Endodermal cell (in vitro differentiated cells): ENCODE data around the gene BRD2. TPM values are rescaled to one million over a fixed set of nuclear protein-coding genes. Genes with fewer than 3 reads are reported as not detected.

Experiments used
- DNase-seq: peaks from one replicate; pipeline ENCODE4 v3.0.0-alpha.2; 2017
- H3K27ac ChIP-seq: 2 replicates; pipeline ENCODE4 v1.5.1; 2013; ENCODE audit warnings: mild to moderate bottlenecking, low read depth, low read length, moderate library complexity
- H3K27me3 ChIP-seq: 2 replicates; pipeline ENCODE4 v1.6.1; 2013; ENCODE audit warnings: mild to moderate bottlenecking, low read length, moderate library complexity; ENCODE audit not compliant: insufficient read depth, control insufficient read depth, poor library complexity, severe bottlenecking
- H3K36me3 ChIP-seq: 2 replicates; pipeline ENCODE4 v1.7.0; 2013; ENCODE audit warnings: mild to moderate bottlenecking, low read length, moderate library complexity; ENCODE audit not compliant: control insufficient read depth, insufficient read depth
- H3K4me1 ChIP-seq: one replicate; pipeline ENCODE4 v1.7.0; 2013; ENCODE audit warnings: low read length; ENCODE audit not compliant: control insufficient read depth, insufficient read depth
- H3K4me3 ChIP-seq: 2 replicates; pipeline ENCODE4 v1.5.1; 2013; ENCODE audit warnings: mild to moderate bottlenecking, low read length, moderate library complexity
- H3K9ac ChIP-seq: 2 replicates; pipeline ENCODE4 v1.6.1; 2013; ENCODE audit warnings: mild to moderate bottlenecking, low read length, moderate library complexity; ENCODE audit not compliant: poor library complexity, severe bottlenecking; ENCODE audit errors: extremely low read depth
- H3K9me3 ChIP-seq: 2 replicates; pipeline ENCODE4 v1.6.1; 2013; ENCODE audit warnings: mild to moderate bottlenecking, low read length, moderate library complexity; ENCODE audit not compliant: control insufficient read depth
- H3K27ac Mint-ChIP-seq: 2 replicates; pipeline ENCODE4 v1.8.0; 2020; ENCODE audit warnings: mixed read lengths
- H3K27me3 Mint-ChIP-seq: 2 replicates; pipeline ENCODE4 v1.8.0; 2021; ENCODE audit warnings: mild to moderate bottlenecking, mixed read lengths; ENCODE audit not compliant: insufficient read depth
- H3K36me3 Mint-ChIP-seq: 2 replicates; pipeline ENCODE4 v1.8.0; 2020; ENCODE audit warnings: low read depth, mixed read lengths
- H3K4me1 Mint-ChIP-seq: 2 replicates; pipeline ENCODE4 v1.8.0; 2020; ENCODE audit warnings: mixed read lengths
- H3K4me3 Mint-ChIP-seq: 2 replicates; pipeline ENCODE4 v1.8.0; 2020; ENCODE audit warnings: mild to moderate bottlenecking, moderate library complexity, mixed read lengths
- H3K9me3 Mint-ChIP-seq: 2 replicates; pipeline ENCODE4 v1.8.0; 2020; ENCODE audit warnings: mild to moderate bottlenecking, mixed read lengths
- CTCF ChIP-seq: fragments of 200-600 bp; sonication (generic); conservative IDR thresholded peaks from 2 replicates; pipeline ENCODE4 v1.5.0; 2021; ENCODE audit warnings: antibody characterized with exemption, mild to moderate bottlenecking
- WGBS, 2 experiments: methylation state at CpG; one replicate each; pipeline versions ENCODE4 v1.1.5 to v1.1.7; 2013; ENCODE audit warnings: missing lambda C conversion rate in 2 of 2, mixed read lengths in 1 of 2; ENCODE audit not compliant: insufficient coverage in 1 of 2, insufficient read length in 1 of 2; 5-methylcytosine and 5-hydroxymethylcytosine counted together
- total RNA-seq, 2 donors: library from RNA; stranded (reverse); fragmentation: NEBNext Ultra II Directional in 1 of 2; extraction: Animal tissue kit (Norgen Biotek cat#: 25700) in 1 of 2; gene quantifications; 2 replicates in 1 of 2; 3 replicates in 1 of 2; pipeline ENCODE4 v1.2.1, GENCODE V29; 2021

BRD2 gene
- total RNA-seq, 2 donors from 2014 or later: 209 to 233 TPM

- Histone ChIP-seq H3K9me3 (no peaks in the 10 kb centered on the region), H3K27me3 (no peaks in the 10 kb centered on the region), H3K27ac (no peak overlapping the region), H3K9ac (no peak overlapping the region), H3K4me3 (no peak overlapping the region), H3K4me1 (no peaks in the 10 kb centered on the region), H3K36me3 (no peaks in the 10 kb centered on the region)
- WGBS, 2 experiments: 68 to 78% methylated on average over 5 to 7 of the region's 7 CpGs
- H3K4me1 Mint-ChIP-seq: peaks cover 9% of the 10 kb centered on the region
- DNase-seq: no peak
- no peak overlapping the region for H3K27ac Mint-ChIP-seq
- H3K27me3 Mint-ChIP-seq: no peaks in the 10 kb centered on the region
- H3K4me3 Mint-ChIP-seq: no peak overlapping the region
- no peaks in the 10 kb centered on the region for H3K36me3 Mint-ChIP-seq
- no peaks in the 10 kb centered on the region for H3K9me3 Mint-ChIP-seq
- no peak for TF ChIP-seq CTCF
These were observed 42.0 kb downstream of the BRD2 start for GRCh38 chr6:33010356-33010755.

- peaks cover 3% of the 10 kb centered on the region for H3K27me3 Mint-ChIP-seq
- H3K9me3 Mint-ChIP-seq: no peaks in the 10 kb centered on the region
- Histone ChIP-seq H3K9ac (no peak overlapping the region), H3K36me3 (no peaks in the 10 kb centered on the region), H3K27me3 (no peaks in the 10 kb centered on the region), H3K4me1 (no peaks in the 10 kb centered on the region), H3K9me3 (no peaks in the 10 kb centered on the region), H3K4me3 (no peak overlapping the region), H3K27ac (no peak overlapping the region)
- H3K36me3 Mint-ChIP-seq: no peaks in the 10 kb centered on the region
- DNase-seq: no peak
- H3K4me1 Mint-ChIP-seq: peaks cover 23% of the 10 kb centered on the region
- 85 to 100% methylated on average over 1 to 4 of the region's 4 CpGs for WGBS, 2 experiments
- no peak overlapping the region for H3K4me3 Mint-ChIP-seq
- H3K27ac Mint-ChIP-seq: no peak overlapping the region
- TF ChIP-seq CTCF: no peak
These were observed 45.2 kb downstream of the BRD2 start for GRCh38 chr6:33013608-33014007.

GRCh38 chr6:33014841-33015634 lies 46.6 kb downstream of the BRD2 start:
- 29 to 41% methylated on average over 5 to 6 of the region's 6 CpGs for WGBS, 2 experiments
- no peaks in the 10 kb centered on the region for H3K9me3 Mint-ChIP-seq
- Histone ChIP-seq H3K27me3 (peaks cover 8% of the 10 kb centered on the region), H3K9ac (no peak overlapping the region), H3K9me3 (no peaks in the 10 kb centered on the region), H3K36me3 (no peaks in the 10 kb centered on the region), H3K27ac (no peak overlapping the region), H3K4me1 (no peaks in the 10 kb centered on the region), H3K4me3 (no peak overlapping the region)
- peaks cover 9% of the 10 kb centered on the region for H3K27me3 Mint-ChIP-seq
- H3K27ac Mint-ChIP-seq: no peak overlapping the region
- H3K4me3 Mint-ChIP-seq: no peak overlapping the region
- H3K4me1 Mint-ChIP-seq: peaks cover 16% of the 10 kb centered on the region
- TF ChIP-seq CTCF: peak; percentile 86
- no peaks in the 10 kb centered on the region for H3K36me3 Mint-ChIP-seq
- DNase-seq: peak; percentile 78
